SU-DHL-6 (cell line): ENCODE data around the gene RPL41.

Source experiments
- H2AFZ ChIP-seq: fragments of 200-600 bp; sonication (generic); 2 replicates; pipeline ENCODE4 v1.6.1; 2014; ENCODE audit warnings: low read depth, mild to moderate bottlenecking, moderate library complexity, mixed read lengths, antibody characterized with exemption, low read length; ENCODE audit not compliant: severe bottlenecking
- H3F3A ChIP-seq: fragments of 200-600 bp; shearing (Covaris generic); 2 replicates; pipeline ENCODE4 v1.6.0; 2016; ENCODE audit warnings: antibody characterized with exemption, mild to moderate bottlenecking; ENCODE audit not compliant: insufficient read depth
- H3K27ac ChIP-seq: fragments of 200-600 bp; sonication (generic); 2 replicates; pipeline ENCODE4 v1.5.1; 2016; ENCODE audit warnings: low read depth, mild to moderate bottlenecking, low read length, moderate library complexity, mixed read lengths
- H3K27me3 ChIP-seq: fragments of 200-600 bp; sonication (generic), shearing (Covaris generic); 2 replicates; pipeline ENCODE4 v1.6.0; 2014; ENCODE audit warnings: mild to moderate bottlenecking, low read length
- H3K36me3 ChIP-seq: fragments of 200-600 bp; sonication (generic); 2 replicates; pipeline ENCODE4 v1.6.1; 2014; ENCODE audit warnings: mild to moderate bottlenecking, low read length, mixed read lengths
- H3K4me2 ChIP-seq: fragments of 300-600, 200-600 bp; shearing (Covaris generic), sonication (generic); 2 replicates; pipeline ENCODE4 v1.6.0; 2014; ENCODE audit warnings: low read length, low read depth, mild to moderate bottlenecking; ENCODE audit not compliant: poor library complexity, severe bottlenecking
- H3K4me3 ChIP-seq: fragments of 200-600 bp; sonication (generic); 2 replicates; pipeline ENCODE4 v1.5.1; 2014; ENCODE audit warnings: antibody characterized with exemption, low read length, mild to moderate bottlenecking, mixed read lengths; ENCODE audit not compliant: insufficient read depth, poor library complexity, severe bottlenecking
- H3K79me2 ChIP-seq: fragments of 200-600 bp; sonication (generic); 2 replicates; pipeline ENCODE4 v1.6.1; 2014; ENCODE audit warnings: mild to moderate bottlenecking, low read length, moderate library complexity; ENCODE audit not compliant: insufficient read depth
- H3K9ac ChIP-seq: fragments of 200-600 bp; sonication (generic); 2 replicates; pipeline ENCODE4 v1.7.0; 2014; ENCODE audit warnings: mild to moderate bottlenecking, low read length
- H3K9me2 ChIP-seq: fragments of 200-600 bp; sonication (generic); replicated peaks from 2 replicates; pipeline ENCODE4 v1.6.1; 2014; ENCODE audit warnings: low read length; ENCODE audit not compliant: insufficient read depth
- H3K9me3 ChIP-seq: fragments of 200-600 bp; sonication (generic); 2 replicates; pipeline ENCODE4 v1.6.1; 2014; ENCODE audit warnings: low read length, mixed read lengths; ENCODE audit not compliant: insufficient read depth
- H4K20me1 ChIP-seq: fragments of 200-600 bp; sonication (generic); 2 replicates; pipeline ENCODE4 v1.6.1; 2014; ENCODE audit warnings: low read depth, mild to moderate bottlenecking, antibody characterized with exemption, low read length, moderate library complexity, mixed read lengths
- CTCF ChIP-seq: fragments of 200-600 bp; sonication (generic); IDR thresholded peaks from one replicate; pipeline ENCODE4 v1.5.1; 2017; ENCODE audit warnings: antibody characterized with exemption, mild to moderate bottlenecking, low read length, moderate library complexity; ENCODE audit not compliant: insufficient read depth, poor library complexity, severe bottlenecking
- EZH2phosphoT487 ChIP-seq: fragments of 200-600 bp; sonication (generic), shearing (Covaris generic); conservative IDR thresholded peaks from 2 replicates; pipeline ENCODE4 v1.6.1; 2018; ENCODE audit warnings: mild to moderate bottlenecking, antibody characterized with exemption, low read length, moderate library complexity, mixed read lengths

RPL41 gene

GRCh38 chr12:56086608-56087007 is 29.8 kb upstream of the RPL41 start:
- H4K20me1 ChIP-seq, result no peaks in the 10 kb centered on the region
- no peak overlapping the region for H3K27ac ChIP-seq
- H3F3A ChIP-seq, result 0 out of 2 replicates have a peak, but pooled peaks cover 2% of the 10 kb centered on the region
- no peak overlapping the region for H2AFZ ChIP-seq
- no peak overlapping the region for H3K4me2 ChIP-seq
- H3K9ac ChIP-seq, result no peak overlapping the region
- H3K27me3 ChIP-seq, result no peaks in the 10 kb centered on the region
- no peak overlapping the region for H3K4me3 ChIP-seq
- no peaks in the 10 kb centered on the region for H3K9me2 ChIP-seq
- no peaks in the 10 kb centered on the region for H3K79me2 ChIP-seq
- no peaks in the 10 kb centered on the region for H3K36me3 ChIP-seq
- no peaks in the 10 kb centered on the region for H3K9me3 ChIP-seq
- no peak for TF ChIP-seq EZH2phosphoT487
- no peak for TF ChIP-seq CTCF

- Histone ChIP-seq H4K20me1 (no peaks in the 10 kb centered on the region), H3K9me3 (no peaks in the 10 kb centered on the region), H3K9me2 (no peaks in the 10 kb centered on the region), H3K4me3 (no peak overlapping the region), H3K27ac (no peak overlapping the region), H3K36me3 (no peaks in the 10 kb centered on the region), H3F3A (0 out of 2 replicates have a peak, but pooled peaks cover 2% of the 10 kb centered on the region), H3K9ac (no peak overlapping the region), H3K79me2 (no peaks in the 10 kb centered on the region), H2AFZ (no peak overlapping the region), H3K27me3 (no peaks in the 10 kb centered on the region), H3K4me2 (no peak overlapping the region)
- TF ChIP-seq EZH2phosphoT487 (no peak), CTCF (no peak)
Observed at GRCh38 chr12:56087220-56087619, 29.2 kb upstream of the RPL41 start.

- no peaks in the 10 kb centered on the region for H4K20me1 ChIP-seq
- H3K36me3 ChIP-seq, result no peaks in the 10 kb centered on the region
- H3K4me3 ChIP-seq, result no peak overlapping the region
- no peak overlapping the region for H2AFZ ChIP-seq
- no peak overlapping the region for H3K9ac ChIP-seq
- no peaks in the 10 kb centered on the region for H3K9me2 ChIP-seq
- H3K79me2 ChIP-seq, result no peaks in the 10 kb centered on the region
- no peaks in the 10 kb centered on the region for H3K27me3 ChIP-seq
- TF ChIP-seq CTCF, result no peak
- TF ChIP-seq EZH2phosphoT487, result no peak
- no peak overlapping the region for H3K4me2 ChIP-seq
- no peak overlapping the region for H3K27ac ChIP-seq
- H3K9me3 ChIP-seq, result no peaks in the 10 kb centered on the region
- no peaks in the 10 kb centered on the region for H3F3A ChIP-seq
Observed at GRCh38 chr12:56097738-56098137, 18.7 kb upstream of the RPL41 start.

GRCh38 chr12:56098592-56098991 is 17.8 kb upstream of the RPL41 start:
- H3K4me3 ChIP-seq, result no peak overlapping the region
- no peaks in the 10 kb centered on the region for H3K9me3 ChIP-seq
- peaks cover 8% of the 10 kb centered on the region; the same call in 1 of the 2 replicates for H3F3A ChIP-seq
- H4K20me1 ChIP-seq, result no peaks in the 10 kb centered on the region
- H3K9me2 ChIP-seq, result no peaks in the 10 kb centered on the region
- no peak overlapping the region for H3K4me2 ChIP-seq
- no peak overlapping the region for H3K27ac ChIP-seq
- no peaks in the 10 kb centered on the region for H3K36me3 ChIP-seq
- no peak overlapping the region for H3K9ac ChIP-seq
- no peaks in the 10 kb centered on the region for H3K79me2 ChIP-seq
- H2AFZ ChIP-seq, result no peak overlapping the region
- TF ChIP-seq CTCF (no peak), EZH2phosphoT487 (no peak)
- no peaks in the 10 kb centered on the region for H3K27me3 ChIP-seq
